AG04450 (cell line): Measurements from ENCODE around the gene GDF10. TPM values are rescaled to one million over a fixed set of nuclear protein-coding genes. Genes with fewer than 3 reads are reported as not detected.

Source experiments
- CTCF ChIA-PET: fragments of 300-600, 350-600 bp; formaldehyde crosslinking; extraction: SDS; loops from one replicate; lab custom pipeline; 2022; ENCODE audit warnings: antibody characterized with exemption, inconsistent platforms; lab: Charles Lee
- POLR2A ChIA-PET: fragments of 350-600 bp; formaldehyde crosslinking; extraction: SDS; loops from one replicate; lab custom pipeline; 2021; ENCODE audit warnings: antibody characterized with exemption, inconsistent platforms; lab: Yijun Ruan, JAX
- DNase-seq: peaks from one replicate; pipeline ENCODE4 v3.0.0-alpha.2; 2011; ENCODE audit warnings: low read depth, low spot score
- H3K27ac ChIP-seq: one replicate; pipeline ENCODE4 v1.5.1; 2012; ENCODE audit warnings: low read depth, low read length, control low read depth
- H3K27me3 ChIP-seq: one replicate; pipeline ENCODE4 v1.6.0; 2012; ENCODE audit warnings: low read length; ENCODE audit not compliant: control insufficient read depth, insufficient read depth
- H3K4me3 ChIP-seq: 2 replicates; pipeline ENCODE4 v1.5.1; 2011; ENCODE audit warnings: mild to moderate bottlenecking, low read depth, low read length, control low read depth
- H3K9me3 ChIP-seq: 2 replicates; pipeline ENCODE4 v1.5.1; 2012; ENCODE audit warnings: low read length; ENCODE audit not compliant: control insufficient read depth, insufficient read depth
- CTCF ChIP-seq: IDR thresholded peaks from 2 replicates; pipeline ENCODE4 v1.5.1; 2011; ENCODE audit warnings: low read depth, low read length, control low read depth, inconsistent platforms
- polyA plus RNA-seq: library from polyadenylated mRNA; depleted of rRNA; stranded (reverse); fragments of >200 nt; gene quantifications from 2 replicates; pipeline ENCODE4 v1.2.3, GENCODE V29; 2011

GDF10 gene
- polyA plus RNA-seq, 1 experiment = 0.14 TPM

DNA sequence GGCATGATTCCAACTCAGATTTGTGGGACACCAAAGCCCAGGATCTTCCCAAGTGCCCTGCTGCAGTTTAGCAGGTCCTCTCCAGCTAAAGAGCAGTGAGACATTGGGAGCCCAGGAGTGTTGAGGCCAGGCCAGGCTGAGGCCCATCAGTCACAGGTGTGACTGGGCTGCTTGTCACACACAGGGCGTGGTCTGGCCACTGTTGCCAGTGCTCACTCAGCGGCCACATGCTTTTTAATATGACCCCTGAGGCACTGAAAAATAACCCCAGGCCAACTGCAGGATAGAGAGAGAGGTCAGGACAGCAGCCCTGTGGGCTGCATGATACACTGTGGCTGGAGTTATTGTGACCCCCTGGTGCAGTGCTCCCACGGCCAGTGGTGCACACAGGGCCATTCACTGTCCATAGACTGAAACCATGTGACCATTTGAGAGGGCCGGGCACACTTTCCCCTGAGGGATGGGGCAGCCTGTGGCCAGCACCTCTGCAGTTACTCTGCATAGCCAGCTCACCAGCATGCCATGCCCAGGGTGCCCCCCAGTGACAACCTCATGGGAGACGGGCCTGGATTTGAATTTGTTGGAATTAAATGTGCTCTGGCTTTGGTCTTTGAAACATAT is 26.4 kb downstream of the GDF10 start:
- CTCF ChIA-PET = no interaction called here
- TF ChIP-seq CTCF = no peak
- no peak for DNase-seq
- peaks cover 17% of the 10 kb centered on the region for H3K27me3 ChIP-seq
- no peaks in the 10 kb centered on the region for H3K9me3 ChIP-seq
- H3K4me3 ChIP-seq = no peak overlapping the region
- POLR2A ChIA-PET = no interaction called here
- no peak overlapping the region for H3K27ac ChIP-seq

DNA sequence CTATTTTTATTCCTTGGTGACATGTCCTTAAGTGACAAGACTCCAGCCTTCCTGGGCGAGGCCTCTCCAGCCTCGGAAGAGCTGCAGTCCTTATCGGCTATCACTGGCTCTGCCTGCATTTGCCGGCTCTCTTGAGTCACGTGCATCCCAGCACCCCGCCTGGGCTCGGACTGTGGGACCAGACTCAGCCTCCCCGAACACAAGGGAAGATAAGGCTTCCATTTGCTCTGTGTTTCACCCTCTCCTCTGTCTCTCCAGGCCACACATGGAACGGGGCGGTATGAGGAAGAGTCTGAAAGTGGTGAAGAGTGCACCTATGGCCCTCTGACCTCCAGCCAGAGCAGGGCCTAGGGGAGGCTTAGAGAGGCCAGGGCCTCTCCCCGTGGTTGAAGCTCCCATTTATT is 26.9 kb downstream of the GDF10 start:
- Histone ChIP-seq H3K27ac (no peak overlapping the region), H3K4me3 (no peak overlapping the region), H3K9me3 (no peaks in the 10 kb centered on the region), H3K27me3 (peaks cover 12% of the 10 kb centered on the region)
- DNase-seq = no peak
- CTCF ChIA-PET = no interaction called here
- TF ChIP-seq CTCF = no peak
- POLR2A ChIA-PET = no interaction called here

DNA sequence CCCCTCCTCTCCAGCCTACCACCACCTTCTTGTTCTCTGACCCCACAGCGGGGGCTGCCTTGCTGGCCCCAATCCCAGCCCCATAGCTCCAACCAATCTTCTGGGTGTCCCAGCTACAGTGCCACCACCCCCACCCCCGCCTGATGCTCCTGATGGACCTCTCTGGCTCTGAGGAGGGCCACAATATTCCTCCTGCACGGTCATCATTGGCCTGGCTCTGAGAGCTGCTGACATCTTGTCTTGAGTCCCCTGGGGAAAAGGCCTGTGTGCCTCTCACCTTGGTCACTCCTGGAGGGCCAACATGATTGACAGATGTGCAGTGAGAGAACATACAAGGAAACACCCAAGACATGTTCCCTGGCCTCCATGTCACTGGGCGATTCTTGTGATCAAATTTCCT is 29.9 kb downstream of the GDF10 start:
- ChIA-PET POLR2A (no interaction called here), CTCF (no interaction called here)
- H3K4me3 ChIP-seq = no peak overlapping the region
- no peaks in the 10 kb centered on the region for H3K9me3 ChIP-seq
- no peaks in the 10 kb centered on the region for H3K27me3 ChIP-seq
- H3K27ac ChIP-seq = no peak overlapping the region
- no peak for DNase-seq
- TF ChIP-seq CTCF = no peak

DNA sequence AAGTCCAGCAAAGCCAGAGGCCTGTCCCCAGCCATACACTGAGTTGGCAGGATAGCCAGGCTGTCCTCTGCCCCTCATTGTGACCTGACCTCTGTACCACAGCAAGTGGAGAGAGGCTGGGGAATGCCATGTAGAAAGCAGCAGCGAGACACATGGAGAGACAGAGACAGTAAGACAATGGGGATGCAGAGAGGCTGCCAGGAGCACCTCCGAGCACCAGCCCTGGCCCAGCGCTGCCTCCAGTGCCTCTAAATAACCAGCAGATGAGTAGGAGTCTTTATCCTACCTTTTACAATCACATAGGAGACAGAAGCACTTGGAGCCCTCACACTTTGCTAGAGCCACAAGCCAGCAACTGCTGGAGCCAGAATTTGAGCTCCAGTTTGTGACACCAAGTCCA is 30.4 kb downstream of the GDF10 start:
- ChIA-PET CTCF (interaction anchor here (0.5 kb wide), 1 partner anchor 337 kb away, joined by 5 read pairs; no protein-coding TSS in a partner anchor), POLR2A (no interaction called here)
- DNase-seq = no peak
- no peaks in the 10 kb centered on the region for H3K9me3 ChIP-seq
- no peaks in the 10 kb centered on the region for H3K27me3 ChIP-seq
- no peak overlapping the region for H3K4me3 ChIP-seq
- no peak for TF ChIP-seq CTCF
- H3K27ac ChIP-seq = no peak overlapping the region

GRCh38 chr10:47330804-47331203 is 30.8 kb downstream of the GDF10 start:
- TF ChIP-seq CTCF = no peak
- CTCF ChIA-PET = interaction anchor here (0.5 kb wide), 1 partner anchor 337 kb away, joined by 5 read pairs; no protein-coding TSS in a partner anchor
- Histone ChIP-seq H3K27me3 (no peaks in the 10 kb centered on the region), H3K9me3 (no peaks in the 10 kb centered on the region), H3K27ac (no peak overlapping the region), H3K4me3 (no peak overlapping the region)
- POLR2A ChIA-PET = no interaction called here
- no peak for DNase-seq
